ENCODE measurements around the gene ATXN7L1. TPM values are rescaled to one million over a fixed set of nuclear protein-coding genes. Genes with fewer than 3 reads are reported as not detected.

The ATXN7L1 gene
- total RNA-seq, 4 donors from 2014 or later = 30.8 to 45.8 (median 39.3) TPM

DNA sequence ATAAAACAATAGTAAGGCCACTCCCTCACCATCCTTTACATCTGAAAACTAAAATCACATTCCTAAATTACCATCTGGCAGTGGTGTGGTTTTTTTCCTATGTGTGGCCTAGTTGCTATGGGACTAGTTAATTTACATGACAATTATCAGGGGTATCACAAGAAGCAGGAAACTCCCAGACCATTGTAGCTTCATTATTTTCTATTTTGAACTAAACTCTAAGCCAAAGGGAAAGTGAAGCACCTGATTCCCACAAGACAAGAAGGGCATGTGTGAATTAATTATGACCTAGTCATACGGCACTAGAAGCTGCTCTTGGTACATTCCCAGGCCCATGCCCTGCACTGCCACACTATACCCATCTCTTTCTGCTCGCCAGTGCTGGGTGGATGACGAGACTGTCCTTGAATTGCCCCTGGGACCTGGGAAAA, 103.4 kb downstream of the ATXN7L1 start:
- H3K9me3 ChIP-seq = no peaks in the 10 kb centered on the region
- no peak overlapping the region for H3K27ac ChIP-seq
- H3K4me3 ChIP-seq = no peak overlapping the region
- H3K27me3 ChIP-seq = no peaks in the 10 kb centered on the region
- TF ChIP-seq POLR2A (IDR thresholded peaks at IDR 0.05) = no peak
- TF ChIP-seq, protein P1, sequence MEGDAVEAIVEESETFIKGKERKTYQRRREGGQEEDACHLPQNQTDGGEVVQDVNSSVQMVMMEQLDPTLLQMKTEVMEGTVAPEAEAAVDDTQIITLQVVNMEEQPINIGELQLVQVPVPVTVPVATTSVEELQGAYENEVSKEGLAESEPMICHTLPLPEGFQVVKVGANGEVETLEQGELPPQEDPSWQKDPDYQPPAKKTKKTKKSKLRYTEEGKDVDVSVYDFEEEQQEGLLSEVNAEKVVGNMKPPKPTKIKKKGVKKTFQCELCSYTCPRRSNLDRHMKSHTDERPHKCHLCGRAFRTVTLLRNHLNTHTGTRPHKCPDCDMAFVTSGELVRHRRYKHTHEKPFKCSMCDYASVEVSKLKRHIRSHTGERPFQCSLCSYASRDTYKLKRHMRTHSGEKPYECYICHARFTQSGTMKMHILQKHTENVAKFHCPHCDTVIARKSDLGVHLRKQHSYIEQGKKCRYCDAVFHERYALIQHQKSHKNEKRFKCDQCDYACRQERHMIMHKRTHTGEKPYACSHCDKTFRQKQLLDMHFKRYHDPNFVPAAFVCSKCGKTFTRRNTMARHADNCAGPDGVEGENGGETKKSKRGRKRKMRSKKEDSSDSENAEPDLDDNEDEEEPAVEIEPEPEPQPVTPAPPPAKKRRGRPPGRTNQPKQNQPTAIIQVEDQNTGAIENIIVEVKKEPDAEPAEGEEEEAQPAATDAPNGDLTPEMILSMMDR (IDR thresholded peaks at IDR 0.05) = no peak
- DNase-seq = no peak
- peaks cover 0 to 4% (median 0%) of the 10 kb centered on the region in 4 donors for H3K4me1 ChIP-seq
- H3K36me3 ChIP-seq = no peaks in the 10 kb centered on the region

DNA sequence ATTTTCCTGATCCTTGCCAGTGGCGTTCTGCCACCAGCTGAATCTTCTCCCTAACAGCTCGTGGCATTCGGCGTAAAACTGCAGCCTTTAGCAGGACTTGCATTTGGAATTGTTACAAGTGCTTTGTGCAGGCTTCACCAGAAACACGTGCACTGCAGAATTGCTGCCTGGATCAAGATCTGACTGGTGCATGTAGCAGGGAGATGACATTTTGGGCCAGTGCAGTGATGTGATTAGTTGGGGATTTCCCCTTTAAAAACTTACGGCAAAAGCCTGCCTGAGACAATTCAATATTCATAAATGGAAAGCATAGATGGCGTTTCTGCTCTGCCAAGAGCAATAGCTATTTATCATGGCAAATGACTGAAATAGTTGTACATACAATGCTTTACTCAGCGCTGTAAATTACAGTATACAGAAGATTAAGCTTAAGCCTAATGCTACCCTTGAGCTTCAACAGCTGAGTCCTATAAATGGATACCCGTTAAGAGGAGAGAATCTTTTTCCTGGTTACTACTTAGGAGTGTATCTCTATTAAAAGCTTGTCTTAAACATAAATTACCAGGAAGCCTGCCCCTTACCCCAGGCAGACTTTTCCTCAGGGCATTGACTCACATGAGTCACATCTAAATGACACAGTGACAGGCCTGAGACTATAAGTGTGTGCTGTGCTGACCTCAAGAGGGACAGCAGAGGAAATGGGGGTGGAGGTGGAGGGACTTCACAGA, 106.3 kb downstream of the ATXN7L1 start:
- TF ChIP-seq POLR2A (IDR thresholded peaks at IDR 0.05) = no peak
- TF ChIP-seq, protein P1 (IDR thresholded peaks at IDR 0.05) = no peak
- Histone ChIP-seq H3K9me3 (no peaks in the 10 kb centered on the region), H3K4me3 (no peak overlapping the region), H3K27ac (no peak overlapping the region), H3K4me1 (no peaks in the 10 kb centered on the region), H3K36me3 (no peaks in the 10 kb centered on the region), H3K27me3 (no peaks in the 10 kb centered on the region)
- no peak for DNase-seq

DNA sequence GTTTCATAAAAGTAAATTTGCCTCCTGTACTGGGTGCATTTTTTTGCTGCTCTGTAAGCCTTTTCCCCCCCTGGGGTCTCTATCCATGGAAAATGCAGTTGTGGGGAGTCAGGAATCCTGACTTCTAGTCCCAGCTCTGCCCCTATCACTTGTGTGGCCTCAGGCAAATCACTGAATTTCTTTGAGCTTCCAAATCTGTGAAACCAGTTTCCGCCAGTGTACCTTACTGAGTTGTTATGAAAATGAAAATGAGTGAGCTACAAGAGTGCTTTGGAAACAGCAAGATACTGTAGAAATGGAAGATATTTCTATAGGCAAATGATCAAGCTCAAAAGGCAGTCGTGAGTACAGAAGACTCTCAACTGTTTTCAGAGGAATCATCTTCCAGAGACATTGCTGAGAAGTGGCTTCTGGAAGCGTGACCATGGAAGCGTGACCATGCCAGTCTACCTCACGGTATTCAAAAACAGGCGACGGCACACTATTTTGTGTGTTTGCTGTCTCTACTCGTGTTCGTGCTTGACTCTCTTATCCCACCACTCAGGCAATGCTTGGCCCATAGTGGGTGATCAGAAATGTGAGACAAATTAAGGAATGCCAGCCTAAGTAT, 107.4 kb downstream of the ATXN7L1 start:
- H3K9me3 ChIP-seq = no peaks in the 10 kb centered on the region
- no peak for DNase-seq
- no peak overlapping the region for H3K4me3 ChIP-seq
- no peak overlapping the region for H3K27ac ChIP-seq
- no peaks in the 10 kb centered on the region for H3K27me3 ChIP-seq
- H3K4me1 ChIP-seq = no peaks in the 10 kb centered on the region
- H3K36me3 ChIP-seq = no peaks in the 10 kb centered on the region
- no peak for TF ChIP-seq POLR2A (IDR thresholded peaks at IDR 0.05)
- TF ChIP-seq, protein P1 (IDR thresholded peaks at IDR 0.05) = no peak

DNA sequence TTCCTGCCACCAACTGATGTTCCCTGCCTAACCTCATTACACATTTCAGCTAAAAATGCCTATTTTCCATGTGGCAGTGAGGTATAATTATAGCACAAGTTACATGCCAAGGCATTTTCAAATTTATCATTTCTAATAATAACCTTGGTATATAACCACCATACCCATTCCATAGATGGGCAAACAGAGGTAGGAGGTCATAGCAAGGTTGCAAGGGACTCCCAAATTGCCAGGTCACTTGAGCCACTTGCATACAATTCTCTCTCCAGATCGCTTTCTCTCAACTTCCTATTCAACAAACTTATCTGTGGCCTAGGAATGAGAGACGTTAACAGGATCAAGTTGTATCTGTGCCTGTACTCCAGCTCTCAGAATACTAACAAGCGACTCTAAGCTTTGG, 108.3 kb downstream of the ATXN7L1 start:
- no peaks in the 10 kb centered on the region for H3K27me3 ChIP-seq
- no peak for TF ChIP-seq POLR2A (IDR thresholded peaks at IDR 0.05)
- TF ChIP-seq, protein P1 (IDR thresholded peaks at IDR 0.05) = no peak
- no peaks in the 10 kb centered on the region for H3K36me3 ChIP-seq
- no peak overlapping the region for H3K27ac ChIP-seq
- DNase-seq = no peak
- H3K4me3 ChIP-seq = no peak overlapping the region
- no peaks in the 10 kb centered on the region for H3K9me3 ChIP-seq
- H3K4me1 ChIP-seq = no peaks in the 10 kb centered on the region

DNA sequence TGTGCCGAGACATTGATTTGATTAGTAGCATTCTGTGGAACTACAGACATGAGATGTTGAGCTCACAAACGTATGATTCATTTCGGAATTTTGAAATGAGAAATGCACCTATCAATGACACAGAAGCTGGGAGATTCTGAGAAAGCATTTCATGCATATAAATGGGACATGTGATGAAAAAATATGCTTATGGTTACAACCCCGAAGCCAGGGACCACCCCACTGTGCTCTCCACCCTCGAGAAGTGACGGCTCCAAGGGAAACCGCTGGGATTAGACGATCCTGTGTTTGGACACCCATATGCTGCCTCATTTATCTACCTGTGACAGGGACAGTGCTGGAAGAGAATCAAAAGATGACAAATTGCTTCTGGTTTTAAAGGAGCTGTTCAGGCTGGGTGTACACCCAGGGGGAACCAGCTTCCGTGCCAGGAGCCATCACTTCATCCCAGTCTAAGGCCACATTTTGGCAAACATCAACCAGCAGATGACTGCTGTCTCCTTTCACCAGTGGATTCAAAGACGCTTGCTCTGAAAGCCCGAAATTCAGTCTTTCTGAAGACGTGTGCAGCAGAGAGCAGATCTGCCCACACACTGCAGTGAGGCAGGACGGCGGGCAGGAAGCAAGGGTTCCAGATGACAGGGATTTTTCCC, 109.9 kb downstream of the ATXN7L1 start:
- no peak overlapping the region for H3K27ac ChIP-seq
- no peaks in the 10 kb centered on the region for H3K9me3 ChIP-seq
- TF ChIP-seq POLR2A (IDR thresholded peaks at IDR 0.05) = no peak
- TF ChIP-seq, protein P1 (IDR thresholded peaks at IDR 0.05) = no peak
- no peak for DNase-seq
- H3K36me3 ChIP-seq = no peaks in the 10 kb centered on the region
- H3K4me1 ChIP-seq = no peaks in the 10 kb centered on the region
- no peak overlapping the region for H3K4me3 ChIP-seq
- H3K27me3 ChIP-seq = no peaks in the 10 kb centered on the region

Data from Peyer's patch (tissue), 4 donors.